Lower lobe of right lung (tissue), 2 donors: ENCODE results near the gene BTBD16. TPM values are rescaled to one million over a fixed set of nuclear protein-coding genes. Genes with fewer than 3 reads are reported as not detected.

Source experiments
- ATAC-seq, 2 donors: fragments of 200-7000 bp; cut with Tn5 transposase; one replicate each; pipeline ENCODE4 v1.9.1; 2020 to 2022; ENCODE audit warnings: mild to moderate bottlenecking in 2 of 2, moderate library complexity in 2 of 2
- DNase-seq: peaks from one replicate; pipeline ENCODE4 v3.0.0-alpha.2; 2020
- H3K27ac ChIP-seq: fragments of 200-600 bp; one replicate; pipeline ENCODE4 v1.8.0; 2022
- H3K27me3 ChIP-seq: fragments of 200-600 bp; one replicate; pipeline ENCODE4 v1.8.0; 2022; ENCODE audit warnings: low read depth
- H3K36me3 ChIP-seq: fragments of 200-600 bp; one replicate; pipeline ENCODE4 v1.8.0; 2022; ENCODE audit warnings: mild to moderate bottlenecking
- H3K4me1 ChIP-seq: fragments of 200-600 bp; one replicate; pipeline ENCODE4 v1.8.0; 2022
- H3K4me3 ChIP-seq: fragments of 200-600 bp; one replicate; pipeline ENCODE4 v1.8.0; 2022; ENCODE audit warnings: mild to moderate bottlenecking
- H3K9me3 ChIP-seq: fragments of 200-600 bp; one replicate; pipeline ENCODE4 v1.8.0; 2022
- intact Hi-C: fragments of 100-400 bp; cut with DNase I; formaldehyde crosslinking; loops from one replicate; pipeline ENCODE4 v1.11.0; 2022
- total RNA-seq: library from RNA; stranded (reverse); fragmentation: NEBNext Ultra II Directional; extraction: Animal tissue kit (Norgen Biotek cat#: 25700); gene quantifications from one replicate; pipeline ENCODE4 v1.2.1, GENCODE V29; 2021
- TF ChIP-seq, protein P1 (sequence below): fragments of 200-600 bp; IDR thresholded peaks from one replicate; pipeline ENCODE4 v1.8.0; 2022; ENCODE audit warnings: antibody characterized with exemption, mild to moderate bottlenecking
- donor health status: DM: no; HTN: yes; CAD: no; lungs with severe emphysema.

BTBD16 gene
- total RNA-seq, 1 donor from 2014 or later: 0.62 TPM

DNA sequence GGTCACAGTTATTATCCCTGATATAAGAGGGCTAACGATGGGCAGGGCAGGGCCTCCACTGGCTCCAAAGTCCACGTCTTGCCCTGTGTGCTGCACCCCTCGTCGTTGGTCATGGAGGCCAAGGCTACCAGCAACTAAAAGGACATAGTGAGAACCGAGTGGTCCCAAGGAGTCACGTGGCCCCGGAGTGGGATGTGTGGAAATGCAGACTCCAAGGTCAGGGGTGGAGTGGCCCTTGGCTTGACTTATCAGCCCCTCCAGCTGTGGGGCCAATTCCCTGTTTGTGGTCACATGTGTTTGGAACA is 30.7 kb downstream of the BTBD16 start:
- no peak overlapping the region for H3K27ac ChIP-seq
- intact Hi-C loops: no loop called here
- H3K36me3 ChIP-seq: no peaks in the 10 kb centered on the region
- no peak for ATAC-seq
- no peaks in the 10 kb centered on the region for H3K9me3 ChIP-seq
- peaks cover 5% of the 10 kb centered on the region for H3K4me1 ChIP-seq
- DNase-seq: no peak
- TF ChIP-seq, protein P1, sequence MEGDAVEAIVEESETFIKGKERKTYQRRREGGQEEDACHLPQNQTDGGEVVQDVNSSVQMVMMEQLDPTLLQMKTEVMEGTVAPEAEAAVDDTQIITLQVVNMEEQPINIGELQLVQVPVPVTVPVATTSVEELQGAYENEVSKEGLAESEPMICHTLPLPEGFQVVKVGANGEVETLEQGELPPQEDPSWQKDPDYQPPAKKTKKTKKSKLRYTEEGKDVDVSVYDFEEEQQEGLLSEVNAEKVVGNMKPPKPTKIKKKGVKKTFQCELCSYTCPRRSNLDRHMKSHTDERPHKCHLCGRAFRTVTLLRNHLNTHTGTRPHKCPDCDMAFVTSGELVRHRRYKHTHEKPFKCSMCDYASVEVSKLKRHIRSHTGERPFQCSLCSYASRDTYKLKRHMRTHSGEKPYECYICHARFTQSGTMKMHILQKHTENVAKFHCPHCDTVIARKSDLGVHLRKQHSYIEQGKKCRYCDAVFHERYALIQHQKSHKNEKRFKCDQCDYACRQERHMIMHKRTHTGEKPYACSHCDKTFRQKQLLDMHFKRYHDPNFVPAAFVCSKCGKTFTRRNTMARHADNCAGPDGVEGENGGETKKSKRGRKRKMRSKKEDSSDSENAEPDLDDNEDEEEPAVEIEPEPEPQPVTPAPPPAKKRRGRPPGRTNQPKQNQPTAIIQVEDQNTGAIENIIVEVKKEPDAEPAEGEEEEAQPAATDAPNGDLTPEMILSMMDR: no peak
- no peaks in the 10 kb centered on the region for H3K27me3 ChIP-seq
- no peak overlapping the region for H3K4me3 ChIP-seq

DNA sequence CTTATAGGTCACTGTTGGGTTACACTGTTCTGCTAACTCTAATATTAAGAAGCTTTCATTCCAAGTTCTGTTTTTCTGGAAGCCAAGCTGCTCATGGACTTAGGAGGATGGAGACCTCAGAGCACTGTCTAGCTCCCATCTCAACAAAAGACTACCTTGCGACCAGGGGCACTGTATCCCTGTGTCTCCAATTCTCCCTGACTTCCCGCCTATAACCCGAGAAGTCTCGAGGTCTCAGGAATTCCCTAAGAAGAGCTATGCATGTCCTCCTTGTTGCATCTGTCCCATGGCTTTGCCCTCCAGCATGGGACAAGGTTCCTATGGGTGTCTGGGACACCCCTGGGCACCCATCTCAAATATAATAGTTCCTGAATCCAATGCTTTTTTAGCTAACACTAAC is 31.2 kb downstream of the BTBD16 start:
- no peak for ATAC-seq
- no peak for DNase-seq
- Histone ChIP-seq H3K27ac (no peak overlapping the region), H3K36me3 (no peaks in the 10 kb centered on the region), H3K9me3 (no peaks in the 10 kb centered on the region), H3K4me3 (no peak overlapping the region), H3K27me3 (no peaks in the 10 kb centered on the region), H3K4me1 (peaks cover 5% of the 10 kb centered on the region)
- intact Hi-C loops: no loop called here
- TF ChIP-seq, protein P1: no peak

DNA sequence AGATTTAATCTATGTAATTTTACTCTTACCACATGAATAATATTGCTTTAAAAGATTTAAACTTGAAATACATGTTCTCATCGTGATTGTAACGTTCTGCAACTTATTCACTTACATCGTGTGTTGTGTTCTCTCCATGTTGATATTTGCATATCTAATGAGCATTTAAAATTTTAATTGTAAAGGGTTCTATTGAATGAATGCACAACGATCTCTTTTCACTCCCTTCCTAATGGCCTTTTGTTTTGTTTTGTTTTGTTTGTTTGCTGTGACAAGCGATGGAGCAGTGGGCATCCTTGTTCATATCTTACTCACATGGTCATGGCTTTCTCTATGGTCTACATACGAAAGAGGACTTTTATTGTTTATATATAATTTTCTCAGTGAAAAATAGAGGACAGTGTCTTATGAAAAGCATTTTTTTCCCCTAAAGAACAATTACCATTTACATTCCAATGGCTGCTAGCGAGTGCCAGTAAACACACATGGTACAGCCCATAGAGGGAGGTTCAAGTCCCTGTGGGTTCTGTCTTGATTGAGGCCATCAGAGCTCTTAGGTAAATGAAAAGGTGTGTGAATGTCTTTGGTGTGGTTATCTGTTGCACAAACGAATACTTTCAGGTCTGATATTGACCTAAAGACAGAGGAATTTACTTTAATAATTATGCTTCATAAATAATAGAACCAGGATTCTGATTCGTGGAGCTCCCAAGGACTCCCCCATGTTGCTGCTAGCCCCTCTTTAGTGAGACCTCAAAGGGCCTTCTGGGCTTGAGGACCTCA is 32.4 kb downstream of the BTBD16 start:
- no peak overlapping the region for H3K27ac ChIP-seq
- DNase-seq: no peak
- no peaks in the 10 kb centered on the region for H3K27me3 ChIP-seq
- ATAC-seq: no peak
- peaks cover 15% of the 10 kb centered on the region for H3K4me1 ChIP-seq
- intact Hi-C loops: no loop called here
- H3K36me3 ChIP-seq: no peaks in the 10 kb centered on the region
- H3K9me3 ChIP-seq: no peaks in the 10 kb centered on the region
- no peak overlapping the region for H3K4me3 ChIP-seq
- TF ChIP-seq, protein P1: no peak

DNA sequence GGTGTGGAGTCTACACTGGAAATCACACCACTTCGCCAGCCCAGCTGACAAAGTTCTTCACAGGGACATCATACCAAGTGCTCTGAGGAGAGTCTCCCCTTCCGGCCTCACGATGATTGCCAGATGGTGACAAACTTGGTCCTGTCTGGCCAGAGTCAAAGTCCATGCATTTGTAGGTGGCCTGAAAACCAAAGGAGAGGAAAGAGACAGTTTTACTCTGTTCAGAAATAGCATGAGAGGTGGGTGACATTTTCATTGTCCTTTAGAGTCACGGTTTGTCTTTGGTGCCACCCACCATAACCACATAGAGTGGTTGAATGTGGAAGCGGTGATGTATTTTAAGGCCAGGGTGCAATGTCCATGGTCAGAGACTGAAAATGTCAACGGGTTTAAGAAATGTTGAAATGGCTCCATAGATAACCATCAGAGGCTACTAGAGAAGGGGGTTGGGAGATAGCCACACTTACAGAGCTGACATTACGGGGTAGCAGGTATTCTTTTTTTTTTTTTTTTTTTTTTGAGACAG is 33.0 kb downstream of the BTBD16 start:
- intact Hi-C loops: no loop called here
- H3K27me3 ChIP-seq: no peaks in the 10 kb centered on the region
- no peaks in the 10 kb centered on the region for H3K9me3 ChIP-seq
- H3K4me3 ChIP-seq: no peak overlapping the region
- no peak overlapping the region for H3K27ac ChIP-seq
- no peaks in the 10 kb centered on the region for H3K36me3 ChIP-seq
- DNase-seq (no peak), ATAC-seq (no peak)
- H3K4me1 ChIP-seq: peaks cover 14% of the 10 kb centered on the region
- TF ChIP-seq, protein P1: no peak

DNA sequence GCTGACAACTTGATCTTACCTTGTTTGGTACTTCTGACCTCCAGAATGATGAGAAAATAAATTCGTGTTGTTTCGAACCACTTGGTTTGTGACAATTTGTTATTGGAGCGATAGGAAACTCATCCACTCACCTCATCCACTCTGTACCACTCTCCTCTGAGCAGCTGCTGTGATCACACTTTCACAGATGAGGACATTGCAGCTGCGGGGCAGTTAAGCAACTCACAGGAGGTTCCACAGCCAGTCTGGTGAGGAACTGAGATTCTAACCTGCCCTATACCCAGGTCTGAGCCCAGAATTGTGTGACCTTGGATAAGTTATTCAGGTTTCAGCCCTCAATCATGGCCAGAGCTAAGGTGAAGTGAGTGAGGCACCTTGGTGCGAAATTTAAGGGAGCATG is 35.2 kb downstream of the BTBD16 start:
- H3K36me3 ChIP-seq: no peaks in the 10 kb centered on the region
- no peak for DNase-seq
- H3K27me3 ChIP-seq: no peaks in the 10 kb centered on the region
- intact Hi-C loops: no loop called here
- H3K4me1 ChIP-seq: peaks cover 13% of the 10 kb centered on the region
- no peak overlapping the region for H3K4me3 ChIP-seq
- no peak for ATAC-seq
- no peaks in the 10 kb centered on the region for H3K9me3 ChIP-seq
- no peak overlapping the region for H3K27ac ChIP-seq
- TF ChIP-seq, protein P1: no peak
